HEK293 (cell line): Measurements from ENCODE around the gene BPIFA1.

Experiments
- CTCF ChIP-seq: fragments of 450-650 bp; formaldehyde crosslinking; IDR thresholded peaks from 2 replicates; pipeline ENCODE4 v1.5.1; 2016; ENCODE audit warnings: missing biosample characterization, missing genetic modification characterization
- KLF10 ChIP-seq: fragments of 450-650 bp; IDR thresholded peaks from 2 replicates; pipeline ENCODE4 v1.5.1; 2018; ENCODE audit warnings: missing biosample characterization, mild to moderate bottlenecking, missing genetic modification characterization
- ZFP37 ChIP-seq: fragments of 450-650 bp; formaldehyde crosslinking; IDR thresholded peaks from 2 replicates; pipeline ENCODE4 v1.5.1; 2016; ENCODE audit warnings: missing biosample characterization, missing genetic modification characterization
- ZNF274 ChIP-seq, 2 experiments: fragments of 200-500 bp in 1 of 2; fragments of 450-650 bp in 1 of 2; sonication (Bioruptor generic) in 1 of 2; formaldehyde crosslinking in 1 of 2; IDR thresholded peaks; 2 replicates each; pipeline versions ENCODE4 v1.5.1 to v1.6.1; 2014 to 2016; ENCODE audit warnings: borderline replicate concordance in 1 of 2, inconsistent platforms in 1 of 2, low read length in 1 of 2, missing biosample characterization in 1 of 2, missing genetic modification characterization in 1 of 2

- TF ChIP-seq CTCF (tag by site-specific recombination) (no peak), KLF10 (no peak), ZFP37 (no peak), ZNF274 (IDR thresholded peaks at IDR 0.05; ENCODE audit: low read length) (no peak), ZNF274 (tag by site-specific recombination; IDR thresholded peaks at IDR 0.05; ENCODE audit: borderline replicate concordance) (no peak)
Measured at GRCh38 chr20:33251496-33251895, 15.7 kb downstream of the BPIFA1 start.
